T-helper 17 cell (primary cell): ENCODE data around the gene EIF3L. TPM values are rescaled to one million over a fixed set of nuclear protein-coding genes. Genes with fewer than 3 reads are reported as not detected.

Experiments
- ATAC-seq: fragments of 150-1000 bp; cut with Tn5 transposase; 2 replicates; pipeline ENCODE4 v1.10.0; 2021; ENCODE audit warnings: mild to moderate bottlenecking, moderate library complexity
- DNase-seq, 3 donors: peaks; one replicate each; pipeline versions ENCODE4 v3.0.0 to v3.0.0-alpha.2; 2020 to 2021
- H3K9me3 ChIP-seq: one replicate; pipeline ENCODE4 v1.7.0; 2013; ENCODE audit warnings: low read length, mild to moderate bottlenecking; ENCODE audit not compliant: control insufficient read depth, poor library complexity, severe bottlenecking
- H3K27ac Mint-ChIP-seq: one replicate; pipeline ENCODE4 v1.8.0; 2022; ENCODE audit warnings: mild to moderate bottlenecking, moderate library complexity, mixed read lengths
- H3K27me3 Mint-ChIP-seq: one replicate; pipeline ENCODE4 v1.8.0; 2022; ENCODE audit warnings: mixed read lengths
- H3K36me3 Mint-ChIP-seq: one replicate; pipeline ENCODE4 v1.8.0; 2022; ENCODE audit warnings: low read depth, mixed read lengths
- H3K4me1 Mint-ChIP-seq: one replicate; pipeline ENCODE4 v1.8.0; 2022; ENCODE audit warnings: mild to moderate bottlenecking, mixed read lengths
- H3K4me3 Mint-ChIP-seq: one replicate; pipeline ENCODE4 v1.8.0; 2022; ENCODE audit warnings: mild to moderate bottlenecking, moderate library complexity, mixed read lengths
- total RNA-seq, 4 donors: library from RNA in 2 of 4; stranded (reverse) in 2 of 4; gene quantifications; one replicate each; pipeline ENCODE4 v1.2.3 and lab custom pipeline; 2022 to 2026

Gene EIF3L
- total RNA-seq, 2 donors from 2014 or later = 517 to 546 TPM

- DNase-seq = no peak
- Mint-ChIP-seq H3K4me1 (peaks cover 8% of the 10 kb centered on the region), H3K4me3 (no peak overlapping the region), H3K27ac (peak overlapping the region; percentile 76), H3K27me3 (peaks cover 23% of the 10 kb centered on the region), H3K36me3 (no peaks in the 10 kb centered on the region)
- ATAC-seq = no peak
- H3K9me3 ChIP-seq = no peaks in the 10 kb centered on the region
Observed at GRCh38 chr22:37822079-37822833, 27.0 kb upstream of the EIF3L start.

- Mint-ChIP-seq H3K4me3 (peak within 1 kb of the TSS; percentile 39), H3K4me1 (peaks cover 8% of the 10 kb centered on the region), H3K36me3 (peaks cover 2% of the 10 kb centered on the region), H3K27ac (no peak within 1 kb of the TSS), H3K27me3 (peaks cover 23% of the 10 kb centered on the region)
- DNase-seq (no peak), ATAC-seq (no peak)
- H3K9me3 ChIP-seq = no peaks in the 10 kb centered on the region
Observed at GRCh38 chr22:37823134-37823985, 25.9 kb upstream of the EIF3L start, which contains the start of gene GALR3. GALR3 (plus strand) TSS chr22:37823382; CDS start chr22:37823407, 25 bp downstream.

GRCh38 chr22:37824674-37825641, 24.3 kb upstream of the EIF3L start:
- Mint-ChIP-seq H3K4me1 (peaks cover 5% of the 10 kb centered on the region), H3K27ac (no peak overlapping the region), H3K36me3 (peaks cover 2% of the 10 kb centered on the region), H3K27me3 (peaks cover 23% of the 10 kb centered on the region), H3K4me3 (peak overlapping the region; percentile 87)
- DNase-seq (no peak), ATAC-seq (peak; percentile 62)
- H3K9me3 ChIP-seq = no peaks in the 10 kb centered on the region

- Mint-ChIP-seq H3K36me3 (peaks cover 6% of the 10 kb centered on the region), H3K27ac (no peak overlapping the region), H3K27me3 (peaks cover 9% of the 10 kb centered on the region), H3K4me1 (peaks cover 3% of the 10 kb centered on the region), H3K4me3 (no peak overlapping the region)
- H3K9me3 ChIP-seq = no peaks in the 10 kb centered on the region
- DNase-seq (no peak), ATAC-seq (no peak)
Observed at GRCh38 chr22:37827056-37827455, 22.2 kb upstream of the EIF3L start.

- no peaks in the 10 kb centered on the region for H3K9me3 ChIP-seq
- no peaks in the 10 kb centered on the region for H3K4me1 Mint-ChIP-seq
- no peaks in the 10 kb centered on the region for H3K27me3 Mint-ChIP-seq
- H3K4me3 Mint-ChIP-seq = no peak overlapping the region
- ATAC-seq = no peak
- peak overlapping the region; percentile 29 for H3K27ac Mint-ChIP-seq
- DNase-seq = no peak
- H3K36me3 Mint-ChIP-seq = peaks cover 6% of the 10 kb centered on the region
Observed at GRCh38 chr22:37830093-37830842, 19.0 kb upstream of the EIF3L start.

GRCh38 chr22:37831472-37831871, 17.7 kb upstream of the EIF3L start:
- no peaks in the 10 kb centered on the region for H3K9me3 ChIP-seq
- ATAC-seq = no peak
- no peaks in the 10 kb centered on the region for H3K27me3 Mint-ChIP-seq
- H3K27ac Mint-ChIP-seq = no peak overlapping the region
- H3K4me1 Mint-ChIP-seq = no peaks in the 10 kb centered on the region
- H3K4me3 Mint-ChIP-seq = no peak overlapping the region
- H3K36me3 Mint-ChIP-seq = peaks cover 6% of the 10 kb centered on the region
- DNase-seq = no peak

- H3K27ac Mint-ChIP-seq = no peak overlapping the region
- peaks cover 6% of the 10 kb centered on the region for H3K36me3 Mint-ChIP-seq
Observed at GRCh38 chr22:37832022-37832857, 17.0 kb upstream of the EIF3L start.

GRCh38 chr22:37842015-37842793, 7.0 kb upstream of the EIF3L start:
- no peaks in the 10 kb centered on the region for H3K9me3 ChIP-seq
- H3K4me1 Mint-ChIP-seq = peaks cover 10% of the 10 kb centered on the region
- H3K4me3 Mint-ChIP-seq = peak overlapping the region; percentile 63
- no peaks in the 10 kb centered on the region for H3K27me3 Mint-ChIP-seq
- H3K27ac Mint-ChIP-seq = peak overlapping the region; percentile 81
- ATAC-seq (no peak), DNase-seq (no peak)
- H3K36me3 Mint-ChIP-seq = no peaks in the 10 kb centered on the region

More at GRCh38 chr22:37832022-37832857, 17.0 kb upstream of the EIF3L start:
- no peak for DNase-seq
- ATAC-seq = no peak
- H3K9me3 ChIP-seq = no peaks in the 10 kb centered on the region
- Mint-ChIP-seq H3K4me1 (no peaks in the 10 kb centered on the region), H3K4me3 (no peak overlapping the region), H3K27me3 (no peaks in the 10 kb centered on the region)

GRCh38 chr22:37843741-37844089, 5.5 kb upstream of the EIF3L start:
- Mint-ChIP-seq H3K4me3 (peak overlapping the region; percentile 90), H3K27me3 (no peaks in the 10 kb centered on the region), H3K36me3 (no peaks in the 10 kb centered on the region), H3K4me1 (peaks cover 15% of the 10 kb centered on the region), H3K27ac (peak overlapping the region; percentile 81)
- peak; percentile 40 to 42 (median 41) for DNase-seq
- no peaks in the 10 kb centered on the region for H3K9me3 ChIP-seq
- ATAC-seq = peak; percentile 38

- no peaks in the 10 kb centered on the region for H3K9me3 ChIP-seq
- DNase-seq = no peak
- Mint-ChIP-seq H3K36me3 (peaks cover 5% of the 10 kb centered on the region), H3K27me3 (no peaks in the 10 kb centered on the region), H3K4me3 (peak overlapping the region; percentile 81), H3K27ac (peak overlapping the region; percentile 72), H3K4me1 (peaks cover 24% of the 10 kb centered on the region)
- no peak for ATAC-seq
Observed at GRCh38 chr22:37844904-37845329, 4.3 kb upstream of the EIF3L start.

GRCh38 chr22:37846433-37846832, 2.8 kb upstream of the EIF3L start:
- Mint-ChIP-seq H3K27me3 (no peaks in the 10 kb centered on the region), H3K4me1 (peaks cover 27% of the 10 kb centered on the region), H3K27ac (no peak overlapping the region), H3K36me3 (peaks cover 5% of the 10 kb centered on the region), H3K4me3 (no peak overlapping the region)
- H3K9me3 ChIP-seq = no peaks in the 10 kb centered on the region
- no peak for DNase-seq
- no peak for ATAC-seq
